NB4 (cell line): ENCODE results near the gene UNC5C.

ENCODE experiments used
- CTCF ChIP-seq: IDR thresholded peaks from one replicate; pipeline ENCODE4 v1.5.1; 2012; ENCODE audit warnings: low read depth, low read length
- MYC ChIP-seq: IDR thresholded peaks from 2 replicates; pipeline ENCODE4 v1.6.1; 2011; ENCODE audit warnings: low read depth, low read length
- POLR2A ChIP-seq: IDR thresholded peaks from 2 replicates; pipeline ENCODE4 v1.6.1; 2011; ENCODE audit warnings: mild to moderate bottlenecking; ENCODE audit not compliant: insufficient read length; ENCODE audit errors: extremely low read depth

- TF ChIP-seq CTCF (no peak), POLR2A (no peak), MYC (no peak)
Observed at GRCh38 chr4:95371476-95372224, 177.1 kb downstream of the UNC5C start.
